Measurements from ENCODE around the gene PAX8. TPM values are rescaled to one million over a fixed set of nuclear protein-coding genes. Genes with fewer than 3 reads are reported as not detected.

PAX8 gene
- total RNA-seq, 4 donors from 2014 or later, result 2.3 to 7.7 (median 5.6) TPM

DNA sequence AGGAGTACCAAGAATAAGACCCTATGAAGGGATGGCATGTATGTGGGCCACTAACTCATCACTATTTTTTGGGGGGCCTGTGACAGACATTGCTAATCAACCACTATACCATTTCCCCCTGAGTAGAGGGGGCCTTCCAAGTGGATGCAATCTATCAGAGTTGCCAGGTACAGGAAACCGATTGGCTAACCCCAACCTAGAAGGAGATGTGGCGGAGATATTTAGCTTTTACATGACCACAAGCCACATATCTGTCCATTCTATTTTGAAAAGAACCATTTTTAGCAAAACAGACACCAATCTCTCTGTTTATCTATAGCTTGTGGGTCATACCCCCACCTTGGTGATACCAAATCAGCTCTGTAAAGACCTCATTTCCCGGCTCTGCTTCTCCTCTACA, 51.0 kb downstream of the PAX8 start:
- DNase-seq (ENCODE audit: low spot score in 2 of 2), result no peak
- Histone ChIP-seq H3K27me3 (no peaks in the 10 kb centered on the region), H3K36me3 (no peaks in the 10 kb centered on the region), H3K4me1 (peaks cover 5% of the 10 kb centered on the region), H3K4me3 (no peak overlapping the region), H3K9me3 (no peaks in the 10 kb centered on the region), H3K27ac (no peak overlapping the region)
- TF ChIP-seq POLR2AphosphoS5 (IDR thresholded peaks at IDR 0.05) (no peak), POLR2A (IDR thresholded peaks at IDR 0.05) (no peak), CTCF (IDR thresholded peaks at IDR 0.05) (no peak), EP300 (IDR thresholded peaks at IDR 0.05) (no peak)
- 88% methylated on average over 3 of the region's 3 CpGs for WGBS

- TF ChIP-seq POLR2AphosphoS5 (IDR thresholded peaks at IDR 0.05), result no peak
- TF ChIP-seq CTCF (IDR thresholded peaks at IDR 0.05), result no peak
- TF ChIP-seq EP300 (IDR thresholded peaks at IDR 0.05), result no peak
- TF ChIP-seq POLR2A (IDR thresholded peaks at IDR 0.05), result no peak
- no peak overlapping the region for H3K4me3 ChIP-seq
- 83% methylated on average over 1 of the region's 1 CpG for WGBS
- H3K36me3 ChIP-seq, result no peaks in the 10 kb centered on the region
- H3K9me3 ChIP-seq, result no peaks in the 10 kb centered on the region
- H3K27ac ChIP-seq, result no peak overlapping the region
- H3K4me1 ChIP-seq, result peaks cover 5% of the 10 kb centered on the region
- H3K27me3 ChIP-seq, result no peaks in the 10 kb centered on the region
- no peak for DNase-seq (ENCODE audit: low spot score in 2 of 2)
Observed at GRCh38 chr2:113227290-113227689, 51.4 kb downstream of the PAX8 start.

- Histone ChIP-seq H3K27me3 (no peaks in the 10 kb centered on the region), H3K4me3 (no peak overlapping the region), H3K4me1 (peaks cover 5% of the 10 kb centered on the region), H3K27ac (no peak overlapping the region), H3K9me3 (no peaks in the 10 kb centered on the region), H3K36me3 (no peaks in the 10 kb centered on the region)
- DNase-seq (ENCODE audit: low spot score in 2 of 2), result no peak
- no peak for TF ChIP-seq EP300 (IDR thresholded peaks at IDR 0.05)
- TF ChIP-seq POLR2AphosphoS5 (IDR thresholded peaks at IDR 0.05), result no peak
- 77% methylated on average over 4 of the region's 4 CpGs for WGBS
Observed at GRCh38 chr2:113226462-113226861, 52.3 kb downstream of the PAX8 start.

GRCh38 chr2:113225263-113226259, 53.2 kb downstream of the PAX8 start:
- TF ChIP-seq CTCF (IDR thresholded peaks at IDR 0.05), result no peak
- TF ChIP-seq EP300 (IDR thresholded peaks at IDR 0.05), result no peak
- no peak for TF ChIP-seq POLR2AphosphoS5 (IDR thresholded peaks at IDR 0.05)
- TF ChIP-seq POLR2A (IDR thresholded peaks at IDR 0.05), result no peak
- Histone ChIP-seq H3K9me3 (no peaks in the 10 kb centered on the region), H3K4me1 (peaks cover 5% of the 10 kb centered on the region), H3K36me3 (no peaks in the 10 kb centered on the region), H3K27me3 (no peaks in the 10 kb centered on the region), H3K27ac (no peak overlapping the region), H3K4me3 (no peak overlapping the region)
- no peak for DNase-seq (ENCODE audit: low spot score in 2 of 2)
- WGBS, result 62% methylated on average over 12 of the region's 12 CpGs

- TF ChIP-seq CTCF (IDR thresholded peaks at IDR 0.05), result no peak
- 66% methylated on average over 2 of the region's 2 CpGs for WGBS
- Histone ChIP-seq H3K27me3 (no peaks in the 10 kb centered on the region), H3K9me3 (no peaks in the 10 kb centered on the region), H3K4me1 (peaks cover 7% of the 10 kb centered on the region), H3K36me3 (no peaks in the 10 kb centered on the region), H3K4me3 (no peak overlapping the region), H3K27ac (no peak overlapping the region)
- no peak for DNase-seq (ENCODE audit: low spot score in 2 of 2)
Observed at GRCh38 chr2:113224647-113225236, 54.0 kb downstream of the PAX8 start.

Data from suprapubic skin (tissue), 4 donors.